C4-2B (cell line): ENCODE results near the gene CFAP54.

Source experiments
- CTCF ChIP-seq: fragments of 450-650 bp; conservative IDR thresholded peaks from 2 replicates; pipeline ENCODE4 v1.5.1; 2017; ENCODE audit warnings: mild to moderate bottlenecking
- ZFX ChIP-seq: fragments of 450-650 bp; IDR thresholded peaks from 2 replicates; pipeline ENCODE4 v1.6.1; 2017

GRCh38 chr12:96912943-96913342 lies 423.6 kb downstream of the CFAP54 start:
- no peak for TF ChIP-seq CTCF
- no peak for TF ChIP-seq ZFX
